Sciatic nerve (tissue), 2 donors: ENCODE results near the gene CACNG1. TPM values are rescaled to one million over a fixed set of nuclear protein-coding genes. Genes with fewer than 3 reads are reported as not detected.

Experiments used
- ATAC-seq: fragments of 200-7000 bp; cut with Tn5 transposase; one replicate; pipeline ENCODE4 v1.9.1; 2020; ENCODE audit warnings: mild to moderate bottlenecking, moderate library complexity
- DNase-seq: peaks from one replicate; pipeline ENCODE4 v3.0.0-alpha.2; 2020; ENCODE audit warnings: low spot score
- intact Hi-C: fragments of 100-400 bp; cut with DNase I; formaldehyde crosslinking; loops from one replicate; pipeline ENCODE4 v1.14.2; 2022
- total RNA-seq: library from RNA; stranded (reverse); fragmentation: NEBNext Ultra II Directional; extraction: Animal tissue kit (Norgen Biotek cat#: 25700); gene quantifications from one replicate; pipeline ENCODE4 v1.2.1, GENCODE V29; 2021
- donor health status: DM: no; HTN: no; CAD: no.
- donor health status: DM: no; HTN: no; CAD: no.

Gene CACNG1
- total RNA-seq, 1 donor from 2014 or later = not detected

DNA sequence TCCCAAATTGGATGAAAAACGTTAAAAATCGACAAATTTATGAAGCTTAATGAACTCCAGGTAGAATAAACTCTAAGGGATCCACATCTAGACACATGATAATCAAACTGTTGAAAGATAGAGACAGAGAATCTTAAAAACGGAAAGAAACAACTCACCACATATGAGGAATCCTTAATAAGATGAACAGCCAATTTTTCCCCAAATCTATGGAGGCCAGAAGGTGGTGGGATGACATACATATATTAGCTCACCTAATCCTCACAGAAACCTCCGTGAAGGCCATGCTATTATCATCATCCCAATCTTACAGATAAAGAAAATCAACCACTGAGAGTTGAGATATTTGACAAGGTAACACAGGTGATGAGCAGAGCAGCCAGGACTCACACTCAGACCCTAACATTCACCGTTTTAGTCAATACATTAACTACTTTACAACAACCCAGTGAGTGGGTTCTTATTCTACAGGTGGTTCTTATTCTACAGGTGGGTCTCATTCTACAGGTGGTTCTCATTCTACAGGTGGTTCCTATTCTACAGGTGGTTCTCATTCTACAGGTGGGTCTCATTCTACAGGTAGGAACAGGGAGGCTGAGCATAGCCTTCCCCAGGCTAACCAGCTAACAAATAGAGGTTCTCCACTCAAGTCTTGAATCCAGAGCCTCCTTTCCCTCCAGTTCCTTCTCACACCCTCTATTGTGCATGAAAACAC is 4.8 kb downstream of the CACNG1 start:
- no peak for DNase-seq
- intact Hi-C loops = no loop called here
- ATAC-seq = no peak

DNA sequence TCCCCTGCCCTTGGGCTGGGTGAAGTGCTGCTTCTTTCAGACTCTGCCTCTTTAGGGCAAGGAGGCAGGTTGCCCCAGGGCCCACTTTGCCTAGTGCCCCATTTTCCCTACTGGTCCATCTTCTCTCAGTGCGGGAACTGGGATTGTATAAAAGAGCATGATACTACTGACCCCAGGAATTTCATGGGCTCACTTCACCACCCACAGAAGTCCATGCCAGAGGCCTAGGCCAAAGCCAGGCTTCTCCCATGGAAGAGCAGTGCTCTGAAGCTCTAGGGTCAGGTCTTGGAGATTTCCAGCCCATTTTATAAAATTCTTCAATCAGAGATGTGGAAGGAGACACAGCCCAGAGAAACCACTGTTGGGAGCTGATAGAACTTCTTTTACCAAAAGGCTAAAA is 5.7 kb downstream of the CACNG1 start:
- DNase-seq = no peak
- ATAC-seq = no peak
- intact Hi-C loops = no loop called here

DNA sequence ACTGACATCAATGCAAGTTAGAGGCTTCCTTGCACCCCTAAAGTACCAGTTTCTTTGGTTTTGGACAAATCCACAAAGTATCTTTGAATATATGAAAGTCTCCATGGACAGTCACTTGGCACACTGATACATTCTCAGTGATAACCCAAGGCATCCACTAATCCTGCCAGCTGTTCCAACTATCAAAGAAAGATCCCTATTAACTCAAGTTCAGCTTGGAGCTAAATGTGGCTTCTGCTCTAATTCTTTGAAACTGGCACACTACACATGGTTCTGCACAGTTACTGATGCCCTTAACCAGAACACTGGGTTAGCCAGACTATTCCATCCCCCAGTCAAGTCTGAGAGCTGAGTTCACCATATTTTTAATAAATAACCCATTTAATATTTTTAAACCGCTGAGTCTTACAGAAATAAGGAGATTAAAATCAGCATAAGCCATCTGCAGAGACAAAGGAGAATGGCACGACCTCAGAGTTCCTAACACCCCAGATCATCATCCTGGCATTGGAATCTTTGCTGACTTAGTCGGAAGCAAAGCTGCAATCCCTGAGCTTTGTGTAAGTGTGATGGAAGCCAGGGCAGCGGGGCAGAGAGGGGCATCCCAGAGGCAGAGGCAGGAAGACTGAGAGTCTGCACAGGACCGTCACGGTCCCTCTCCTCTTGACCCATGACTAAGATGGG is 6.3 kb downstream of the CACNG1 start:
- no peak for ATAC-seq

DNA sequence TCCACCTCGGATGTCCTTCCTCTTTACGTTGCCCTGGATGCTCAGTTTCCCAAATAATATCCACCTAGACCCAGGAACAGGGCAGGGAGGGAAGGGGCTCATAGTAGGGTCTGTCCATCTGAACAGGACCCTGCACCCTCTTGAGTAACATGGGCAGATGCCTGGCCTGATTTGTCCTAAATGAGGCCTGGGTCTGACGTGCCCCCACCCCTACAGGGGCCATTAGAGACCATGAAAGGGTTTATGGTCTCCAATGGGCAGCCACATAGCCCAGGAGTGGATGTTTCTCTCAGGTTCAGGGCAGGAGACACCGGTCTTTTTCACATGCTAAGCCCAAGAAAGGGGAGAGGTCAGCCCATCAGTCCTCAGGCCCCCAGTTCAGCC is 6.8 kb downstream of the CACNG1 start:
- no peak for ATAC-seq
- no peak for DNase-seq
- intact Hi-C loops = no loop called here

More for the DNA sequence above, 6.3 kb downstream of the CACNG1 start:
- DNase-seq = peak; percentile 21
- intact Hi-C loops = no loop called here

DNA sequence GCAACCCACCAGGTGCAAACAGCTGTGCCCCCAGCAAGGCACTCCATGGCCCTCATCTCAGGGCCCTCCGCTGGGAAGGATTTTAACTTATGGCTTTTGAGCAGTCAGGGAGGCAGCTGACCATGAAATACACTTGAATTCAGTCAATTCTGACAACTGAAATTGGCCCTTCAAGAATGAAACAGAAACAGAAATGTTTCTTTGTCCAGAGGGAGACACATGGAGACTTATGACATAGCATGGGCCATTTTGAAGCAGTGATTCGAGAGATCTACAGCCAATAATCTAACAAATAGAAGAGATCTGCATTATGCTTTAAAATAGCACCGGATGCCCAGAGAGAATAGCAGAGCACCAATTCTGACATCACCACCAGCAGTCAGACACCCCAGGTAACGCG is 7.5 kb downstream of the CACNG1 start:
- intact Hi-C loops = no loop called here

DNA sequence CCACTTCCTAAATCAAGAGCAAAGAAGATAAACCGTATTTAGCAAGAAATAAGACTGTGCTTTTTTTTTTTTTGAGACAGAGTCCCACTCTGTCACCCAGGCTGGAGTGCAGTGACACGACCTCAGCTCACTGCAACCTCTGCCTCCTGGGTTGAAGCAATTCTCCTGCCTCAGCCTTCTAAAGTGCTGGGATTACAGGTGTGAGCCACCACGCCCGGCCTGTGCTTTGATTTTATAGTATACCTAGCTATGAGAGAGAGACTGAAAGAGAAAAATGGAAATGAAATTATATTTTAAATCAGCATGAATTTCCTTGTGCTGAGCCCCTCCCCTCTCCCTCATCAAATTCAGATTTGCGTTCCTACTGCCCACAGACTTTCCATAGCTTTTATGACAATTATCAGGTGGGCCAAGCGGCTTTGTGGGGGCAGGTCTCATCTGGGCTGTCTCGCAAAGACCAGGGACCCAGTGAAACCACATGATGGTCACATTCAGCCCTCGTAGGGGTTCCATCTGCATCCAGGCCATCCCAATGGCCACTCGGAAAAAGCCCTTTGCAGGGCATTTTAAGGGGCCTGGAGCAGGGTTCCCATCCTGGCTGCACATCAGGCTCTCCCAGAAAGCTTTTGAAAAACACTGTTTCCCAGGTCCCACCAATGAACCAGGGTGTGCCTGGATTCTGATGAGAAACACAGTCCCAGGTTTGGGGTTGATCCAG is 8.5 kb downstream of the CACNG1 start:
- no peak for DNase-seq
- intact Hi-C loops = loop anchor here (1.0 kb wide), 1 partner anchor 18 kb away; no protein-coding TSS in a partner anchor
- ATAC-seq = no peak

More for the DNA sequence above, 7.5 kb downstream of the CACNG1 start:
- DNase-seq = no peak
- ATAC-seq = no peak

GRCh38 chr17:67053438-67054000 is 9.2 kb downstream of the CACNG1 start:
- intact Hi-C loops = loop anchor here (1.0 kb wide), 1 partner anchor 18 kb away; no protein-coding TSS in a partner anchor
- DNase-seq (no peak), ATAC-seq (no peak)

GRCh38 chr17:67054011-67054591 is 9.7 kb downstream of the CACNG1 start:
- no peak for ATAC-seq
- intact Hi-C loops = no loop called here
- no peak for DNase-seq

DNA sequence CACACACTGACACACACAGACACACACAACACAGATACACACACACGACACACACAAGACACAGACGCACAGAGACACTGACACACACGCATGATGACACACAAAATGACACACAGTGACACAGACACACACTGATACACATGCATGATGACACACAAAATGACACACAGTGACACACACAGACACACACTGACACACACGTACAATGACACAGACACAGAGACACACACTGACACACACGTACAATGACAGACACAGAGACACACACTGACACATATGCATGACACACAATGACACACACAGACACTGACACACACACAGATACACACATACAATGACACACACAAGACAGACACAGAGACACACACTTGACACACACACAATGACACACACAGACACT is 10.3 kb downstream of the CACNG1 start:
- intact Hi-C loops = no loop called here

GRCh38 chr17:67055041-67055443 is 10.7 kb downstream of the CACNG1 start:
- peak; percentile 42 for DNase-seq
- no peak for ATAC-seq
- intact Hi-C loops = no loop called here

More for the DNA sequence above, 10.3 kb downstream of the CACNG1 start:
- DNase-seq = no peak
- ATAC-seq = no peak

DNA sequence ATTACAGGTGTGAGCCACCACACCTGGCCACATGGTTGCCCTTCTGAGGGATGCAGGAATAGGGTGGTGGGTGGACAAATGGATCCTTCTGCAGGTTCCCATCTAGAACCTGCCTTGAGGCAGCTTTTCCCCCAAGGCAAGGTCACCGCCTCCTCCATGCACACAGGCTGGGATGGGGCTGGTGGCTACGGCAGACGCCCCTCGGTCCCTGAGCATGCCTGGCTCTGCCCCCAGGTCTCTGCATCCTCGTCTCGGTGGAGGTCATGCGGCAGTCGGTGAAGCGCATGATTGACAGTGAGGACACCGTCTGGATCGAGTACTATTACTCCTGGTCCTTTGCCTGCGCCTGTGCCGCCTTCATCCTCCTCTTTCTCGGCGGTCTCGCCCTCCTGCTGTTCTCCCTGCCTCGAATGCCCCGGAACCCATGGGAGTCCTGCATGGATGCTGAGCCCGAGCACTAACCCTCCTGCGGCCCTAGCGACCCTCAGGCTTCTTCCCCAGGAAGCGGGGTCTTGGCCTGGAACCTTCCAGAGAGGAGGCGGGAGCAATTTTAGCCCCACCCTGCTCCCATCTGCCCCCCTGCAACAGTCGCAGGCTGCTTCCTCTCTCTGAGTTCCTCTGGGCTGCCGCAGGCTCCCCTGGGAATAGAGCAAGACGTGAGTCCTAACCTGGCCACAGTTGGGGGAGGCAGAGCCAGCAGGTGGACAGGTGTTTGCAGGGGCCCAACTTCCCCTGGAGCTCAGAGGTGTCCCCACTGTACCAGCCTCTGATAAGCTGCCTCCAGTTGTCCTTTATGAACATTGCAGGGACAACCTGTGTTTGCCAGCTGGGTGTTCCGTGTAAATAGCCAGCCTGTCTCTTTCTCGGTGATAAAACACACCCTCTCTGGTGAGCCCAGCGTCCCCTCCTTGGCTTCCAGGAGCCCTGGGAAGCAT is 11.7 kb downstream of the CACNG1 start:
- no peak for ATAC-seq
- intact Hi-C loops = no loop called here
- no peak for DNase-seq

DNA sequence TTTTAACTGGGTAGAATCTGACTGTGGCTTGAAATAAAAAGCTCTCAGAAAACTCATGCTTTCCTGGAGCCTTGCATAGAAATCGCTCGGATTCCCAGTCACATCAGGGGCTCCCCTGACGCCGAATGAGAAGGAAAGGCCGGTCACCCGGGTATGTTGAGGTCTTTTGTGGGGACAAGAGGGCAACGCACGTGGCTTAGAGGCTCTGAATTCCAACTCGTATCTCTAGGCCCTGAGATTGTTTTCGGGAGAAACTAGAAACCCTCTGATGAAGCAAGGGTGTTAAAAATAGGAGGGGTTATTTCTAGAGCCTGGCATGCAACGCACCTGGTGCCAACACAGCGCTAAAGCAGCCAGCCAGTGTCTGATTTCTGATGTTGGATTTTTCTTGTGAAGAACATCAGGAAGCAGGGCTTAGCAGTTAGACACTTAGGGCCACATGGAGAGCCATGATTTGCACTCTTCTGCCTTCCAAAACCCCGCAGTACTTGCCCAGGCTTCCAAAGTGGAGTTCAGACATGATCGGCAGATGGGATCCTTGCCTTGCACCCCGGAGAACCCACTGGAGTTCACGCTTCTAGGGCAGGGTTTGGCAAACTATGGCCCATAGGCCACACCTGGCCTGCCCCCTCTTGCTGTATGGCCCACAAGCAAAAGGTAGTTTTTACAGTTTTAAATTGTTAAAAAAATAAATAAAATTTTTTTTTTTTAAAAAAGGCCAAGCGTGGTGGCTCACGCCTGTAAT is 12.6 kb downstream of the CACNG1 start:
- no peak for ATAC-seq
- intact Hi-C loops = no loop called here

GRCh38 chr17:67058036-67058435 is 13.7 kb downstream of the CACNG1 start:
- DNase-seq (no peak), ATAC-seq (no peak)
- intact Hi-C loops = no loop called here

More for the DNA sequence above, 12.6 kb downstream of the CACNG1 start:
- DNase-seq = no peak

- no peak for ATAC-seq
- intact Hi-C loops = no loop called here
- DNase-seq = no peak
Measured at GRCh38 chr17:67059372-67059771, 15.0 kb downstream of the CACNG1 start.

DNA sequence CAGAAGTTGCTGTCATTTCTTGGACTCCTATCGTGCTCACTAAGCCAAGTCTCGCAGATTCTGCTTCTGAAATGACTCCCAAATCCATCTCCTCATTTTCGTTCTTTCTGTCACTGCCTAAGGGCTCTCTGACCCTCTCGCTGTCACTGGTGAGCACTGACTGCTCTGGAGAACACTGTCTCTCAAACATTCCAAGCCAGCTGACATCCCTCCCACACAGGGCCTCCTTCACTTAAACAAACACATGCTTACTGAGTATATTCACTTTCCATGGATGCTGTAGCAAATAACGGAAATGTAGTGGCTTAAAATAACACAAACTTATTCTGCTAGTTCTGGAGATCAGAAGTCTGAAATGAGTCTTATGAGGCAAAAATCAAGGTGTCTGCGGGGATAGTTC is 18.8 kb downstream of the CACNG1 start:
- ATAC-seq (no peak), DNase-seq (no peak)
- intact Hi-C loops = no loop called here

GRCh38 chr17:67066717-67067116 is 22.4 kb downstream of the CACNG1 start:
- ATAC-seq = no peak
- intact Hi-C loops = no loop called here
- no peak for DNase-seq
